GM18873 (cell line): ENCODE measurements around the gene TRAFD1.
"Not testable (repeated sequence)": the region's sequence is repeated elsewhere in the genome, so short reads cannot be mapped to it uniquely, and the experiment has no call there.

ENCODE experiments used
- ATAC-seq: cut with Tn5 transposase; IDR thresholded peaks from one replicate; pipeline ENCODE4 v1.9.1; 2021; ENCODE audit warnings: mild to moderate bottlenecking, moderate library complexity, moderate number of reproducible peaks; ENCODE audit not compliant: unreplicated experiment, low FRiP score

TRAFD1 gene

DNA sequence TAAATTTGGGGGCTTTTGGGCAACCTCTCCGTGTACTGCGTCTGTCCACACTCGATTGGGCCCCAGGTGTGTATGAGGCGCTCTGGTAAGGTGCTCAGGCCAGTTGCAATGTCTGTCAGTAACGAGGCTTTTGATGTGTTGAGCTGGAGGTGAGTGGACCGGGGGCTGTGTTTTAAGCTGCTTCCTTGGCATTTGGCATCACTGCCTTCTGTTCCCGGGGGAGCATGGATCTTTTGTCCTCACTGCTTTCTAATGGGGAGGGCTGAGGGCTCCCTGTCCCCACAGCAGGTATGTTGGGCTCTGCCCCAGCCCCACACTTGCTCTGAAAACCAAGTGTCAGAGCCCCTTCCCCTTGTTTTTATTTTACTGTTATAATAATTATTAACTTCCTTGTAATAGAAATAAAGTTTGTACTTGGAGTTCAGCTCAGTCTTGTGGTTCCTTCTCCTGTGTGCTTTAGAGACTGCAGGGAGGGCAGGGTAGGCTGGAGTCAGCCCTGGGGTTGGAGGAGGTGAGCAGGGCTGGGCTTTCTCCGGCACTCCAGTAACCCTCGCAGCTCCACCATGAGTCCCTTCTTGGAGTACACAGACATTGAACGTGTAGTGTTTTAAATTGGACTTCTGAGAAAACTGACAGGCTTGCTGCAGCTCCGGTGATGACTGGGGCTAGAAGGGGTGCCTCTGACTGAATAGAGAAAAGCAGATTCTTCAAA is 28.0 kb downstream of the TRAFD1 start:
- no peak for ATAC-seq

DNA sequence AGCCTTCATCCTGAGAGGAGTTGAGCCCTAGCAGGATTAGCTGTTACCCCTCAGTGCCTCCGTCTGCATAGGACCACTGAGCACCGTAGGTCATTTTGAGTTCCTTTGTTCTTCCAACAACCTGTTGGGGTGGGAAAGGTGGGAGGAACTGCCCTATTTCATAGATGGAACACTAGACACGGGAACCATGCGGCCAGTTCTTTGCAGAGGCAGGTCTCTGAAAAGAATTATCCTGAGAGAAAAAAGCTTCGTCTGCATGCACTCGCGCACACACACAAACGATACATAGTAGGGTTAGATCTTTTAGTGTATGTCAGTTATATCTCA is 28.5 kb downstream of the TRAFD1 start:
- ATAC-seq = no peak

DNA sequence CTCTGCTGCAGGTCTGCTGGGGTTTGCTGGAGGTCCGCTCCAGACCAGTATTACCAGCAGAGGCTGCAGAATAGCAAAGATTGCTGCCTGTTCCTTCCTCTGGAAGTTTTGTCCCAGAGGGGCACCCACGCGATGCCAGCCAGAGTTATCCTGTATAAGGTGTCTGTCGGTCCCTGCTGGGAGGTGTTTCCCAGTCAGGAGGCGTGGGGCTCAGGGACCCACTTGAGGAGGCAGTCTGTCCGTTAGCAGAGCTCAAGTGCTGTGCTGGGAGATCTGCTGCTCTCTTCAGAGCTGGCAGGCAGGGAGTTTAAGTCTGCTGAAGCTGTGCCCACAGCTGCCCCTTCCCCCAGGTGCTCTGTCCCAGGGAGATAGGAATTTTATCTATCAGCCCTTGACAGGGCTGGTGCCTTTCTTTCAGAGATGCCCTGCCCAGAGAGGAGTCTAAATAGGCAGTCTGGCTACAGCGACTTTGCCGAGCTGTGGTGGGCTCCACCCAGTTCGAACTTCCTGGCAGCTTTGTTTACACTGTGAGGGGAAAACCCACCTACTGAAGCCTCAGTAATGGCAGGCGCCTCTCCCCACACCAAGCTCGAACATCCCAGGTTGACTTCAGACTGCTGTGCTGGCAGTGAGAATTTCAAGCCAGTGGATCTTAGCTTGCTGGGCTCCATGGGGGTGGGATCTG is 33.2 kb downstream of the TRAFD1 start:
- ATAC-seq = not testable (repeated sequence)

DNA sequence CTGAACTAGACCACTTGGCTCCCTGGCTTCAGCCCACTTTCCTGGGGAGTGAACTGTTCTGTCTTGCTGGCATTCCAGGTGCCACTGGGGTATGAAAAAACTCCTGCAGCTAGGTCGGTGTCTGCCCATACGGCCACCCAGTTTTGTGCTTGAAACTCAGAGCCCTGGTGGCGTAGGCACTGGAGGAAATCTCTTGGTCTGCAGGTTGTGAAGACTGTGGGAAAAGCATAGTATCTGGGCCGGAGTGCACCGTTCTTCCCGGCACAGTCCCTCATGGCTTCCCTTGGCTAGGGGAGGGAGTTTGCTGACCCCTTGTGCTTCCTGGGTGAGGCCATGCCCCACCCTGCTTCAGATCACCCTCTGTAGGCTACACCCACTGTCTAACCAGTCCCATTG is 33.8 kb downstream of the TRAFD1 start:
- no peak for ATAC-seq

DNA sequence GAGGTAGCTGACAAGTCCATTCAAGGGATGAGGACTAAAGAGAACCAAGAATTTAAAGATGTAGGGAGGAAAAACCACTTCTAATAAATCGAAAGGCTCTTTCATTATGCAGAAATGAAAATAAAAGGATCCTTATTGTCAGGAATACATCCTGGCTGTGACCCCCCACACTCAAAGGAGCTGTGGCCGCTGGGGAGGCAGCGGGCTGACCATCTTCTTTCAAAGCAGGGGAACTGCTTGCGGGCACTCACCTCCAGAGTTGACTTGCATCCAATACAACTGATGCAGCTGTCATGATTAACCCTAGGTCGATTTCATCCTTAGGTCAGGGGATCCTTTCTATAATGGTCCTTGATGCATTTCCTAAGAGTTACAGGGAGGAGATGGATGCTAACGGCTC is 35.3 kb downstream of the TRAFD1 start:
- ATAC-seq = no peak

DNA sequence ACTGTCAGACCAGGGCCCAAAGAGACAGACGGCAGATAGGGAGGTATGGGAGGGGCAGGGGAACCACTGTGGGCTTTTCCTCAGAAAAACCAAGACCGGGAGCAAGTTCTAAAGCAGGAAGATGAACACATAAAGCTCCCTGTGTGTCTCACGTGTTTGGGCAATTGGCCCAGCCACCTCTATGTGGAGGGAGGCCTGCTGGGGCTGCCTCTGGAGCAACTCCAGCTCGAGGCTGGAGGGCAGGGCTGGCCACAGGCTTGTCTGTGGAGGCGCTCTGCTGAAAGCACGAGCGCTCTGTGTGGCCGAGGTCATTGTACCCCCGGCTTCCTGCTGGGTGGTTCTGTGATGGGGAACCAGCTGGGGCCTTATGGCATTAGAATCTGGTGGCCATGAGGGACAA is 36.4 kb downstream of the TRAFD1 start:
- no peak for ATAC-seq

DNA sequence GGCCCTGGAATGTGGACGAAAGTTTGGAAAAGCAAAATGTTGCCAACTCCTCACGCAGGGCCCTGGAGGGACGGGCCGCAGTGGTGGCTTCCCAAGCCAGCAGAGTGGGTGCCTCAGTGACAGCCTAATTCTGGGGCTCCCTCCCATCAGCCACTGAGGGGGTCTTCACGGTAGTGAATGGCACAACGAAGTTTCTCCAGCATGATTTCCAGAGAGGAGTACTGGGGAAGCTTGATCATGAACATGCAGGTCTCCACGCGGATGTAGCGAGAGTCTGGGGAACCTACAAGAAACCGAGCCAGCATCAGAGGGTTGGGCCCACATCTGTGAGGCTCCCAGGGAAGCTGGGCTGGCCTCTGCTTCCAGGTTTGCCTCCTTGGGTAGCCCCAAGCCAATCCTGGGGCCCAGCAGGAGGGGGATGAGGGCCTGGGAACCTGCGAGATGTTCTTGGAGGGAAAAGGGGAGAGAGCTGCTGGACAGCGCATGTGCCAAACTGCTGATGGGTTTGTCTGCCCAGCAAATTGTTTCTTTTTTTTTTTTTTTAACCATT is 37.0 kb downstream of the TRAFD1 start:
- no peak for ATAC-seq

DNA sequence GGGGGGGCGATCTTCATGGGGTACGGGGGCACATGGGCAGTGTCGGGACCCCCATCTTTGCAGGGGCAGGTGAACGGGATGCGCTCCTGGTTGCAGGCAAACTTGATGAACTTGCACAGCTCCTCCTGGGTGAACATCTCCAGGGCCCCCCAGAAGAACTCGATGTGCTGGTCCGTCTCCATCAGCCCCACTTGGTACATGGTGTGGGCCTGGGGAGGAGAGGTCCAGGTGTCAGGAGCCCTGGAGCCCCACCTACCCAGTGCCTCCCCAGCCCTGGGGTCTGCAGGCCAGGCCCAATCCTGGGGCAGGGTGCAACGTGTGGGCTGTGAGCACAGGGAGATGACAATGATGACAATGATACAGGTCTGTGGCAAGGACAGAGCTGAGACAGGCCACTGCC is 37.7 kb downstream of the TRAFD1 start:
- no peak for ATAC-seq

DNA sequence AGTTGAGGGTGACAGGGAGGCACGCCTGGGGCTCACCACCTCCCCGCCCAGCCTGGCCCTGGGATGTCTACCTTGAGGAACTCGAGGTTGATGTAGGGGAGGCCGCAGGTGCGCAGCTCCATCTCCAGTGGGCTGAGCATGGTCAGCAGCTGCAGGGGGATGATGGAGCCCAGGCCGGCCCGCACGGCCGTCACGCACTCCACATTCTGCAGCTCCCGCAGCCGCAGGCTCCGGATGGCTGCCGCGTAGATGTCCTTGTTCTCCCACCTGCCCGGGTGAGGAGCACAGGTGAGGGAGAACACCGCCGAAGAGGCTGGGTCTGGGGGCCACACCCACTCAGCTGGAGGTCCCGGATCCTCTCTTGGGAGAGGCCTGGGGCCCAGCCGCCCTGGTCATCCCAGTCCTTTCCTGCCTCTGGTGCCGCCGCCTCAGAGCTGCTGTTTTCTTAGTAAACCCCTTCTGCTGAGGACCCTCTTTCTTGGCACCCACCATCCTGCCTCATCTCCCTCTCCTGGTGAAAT is 38.2 kb downstream of the TRAFD1 start:
- no peak for ATAC-seq

DNA sequence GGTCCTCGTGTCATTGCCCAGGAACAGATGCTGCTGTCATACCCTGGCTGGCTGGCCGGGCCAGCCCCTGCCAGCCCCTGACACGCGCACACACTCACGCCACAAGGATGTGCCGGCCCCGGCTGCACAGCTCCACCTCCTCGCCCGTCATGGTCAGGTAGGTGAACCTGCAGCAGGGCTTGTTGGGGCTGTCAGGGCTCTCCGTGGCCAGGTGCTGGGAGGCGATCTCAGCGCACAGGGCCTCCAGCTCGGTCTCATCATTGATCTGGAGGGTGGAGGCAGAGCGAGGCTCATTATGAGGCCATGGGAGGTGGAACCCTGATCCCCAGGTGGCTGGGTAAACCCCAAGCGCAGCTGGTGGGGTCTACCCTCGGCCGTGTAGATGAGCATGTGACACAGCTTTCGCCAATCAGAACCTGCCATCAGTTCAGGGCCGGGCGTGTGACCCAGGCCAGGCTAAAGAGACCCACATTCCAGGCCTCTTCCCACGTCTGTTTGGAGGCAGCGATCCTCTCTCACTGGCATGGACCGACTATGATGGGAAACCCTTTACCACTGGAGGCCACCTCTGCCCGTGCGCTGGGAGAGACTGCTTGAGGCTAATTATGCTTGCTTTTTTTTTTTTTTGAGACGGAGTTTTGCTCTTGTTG is 38.8 kb downstream of the TRAFD1 start:
- ATAC-seq = no peak

DNA sequence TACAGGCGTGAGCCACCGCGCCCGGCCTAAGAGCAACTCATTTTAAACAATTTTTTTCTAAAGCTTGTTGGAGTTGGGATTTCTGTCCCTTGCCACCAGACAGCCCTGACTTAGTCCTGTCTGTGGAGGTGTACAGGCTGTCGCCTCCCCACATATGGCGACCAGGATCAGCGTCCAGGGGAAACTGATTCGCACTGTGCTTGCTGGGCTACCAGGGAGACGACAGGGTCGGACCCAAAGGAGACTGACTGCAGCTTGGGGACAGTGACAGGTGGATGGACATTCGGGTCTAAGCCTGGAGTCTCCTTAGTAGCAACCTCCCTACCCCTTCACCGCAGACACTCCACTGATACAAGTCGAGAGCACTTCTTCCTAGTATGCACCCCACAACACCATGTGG is 40.3 kb downstream of the TRAFD1 start:
- ATAC-seq = no peak

DNA sequence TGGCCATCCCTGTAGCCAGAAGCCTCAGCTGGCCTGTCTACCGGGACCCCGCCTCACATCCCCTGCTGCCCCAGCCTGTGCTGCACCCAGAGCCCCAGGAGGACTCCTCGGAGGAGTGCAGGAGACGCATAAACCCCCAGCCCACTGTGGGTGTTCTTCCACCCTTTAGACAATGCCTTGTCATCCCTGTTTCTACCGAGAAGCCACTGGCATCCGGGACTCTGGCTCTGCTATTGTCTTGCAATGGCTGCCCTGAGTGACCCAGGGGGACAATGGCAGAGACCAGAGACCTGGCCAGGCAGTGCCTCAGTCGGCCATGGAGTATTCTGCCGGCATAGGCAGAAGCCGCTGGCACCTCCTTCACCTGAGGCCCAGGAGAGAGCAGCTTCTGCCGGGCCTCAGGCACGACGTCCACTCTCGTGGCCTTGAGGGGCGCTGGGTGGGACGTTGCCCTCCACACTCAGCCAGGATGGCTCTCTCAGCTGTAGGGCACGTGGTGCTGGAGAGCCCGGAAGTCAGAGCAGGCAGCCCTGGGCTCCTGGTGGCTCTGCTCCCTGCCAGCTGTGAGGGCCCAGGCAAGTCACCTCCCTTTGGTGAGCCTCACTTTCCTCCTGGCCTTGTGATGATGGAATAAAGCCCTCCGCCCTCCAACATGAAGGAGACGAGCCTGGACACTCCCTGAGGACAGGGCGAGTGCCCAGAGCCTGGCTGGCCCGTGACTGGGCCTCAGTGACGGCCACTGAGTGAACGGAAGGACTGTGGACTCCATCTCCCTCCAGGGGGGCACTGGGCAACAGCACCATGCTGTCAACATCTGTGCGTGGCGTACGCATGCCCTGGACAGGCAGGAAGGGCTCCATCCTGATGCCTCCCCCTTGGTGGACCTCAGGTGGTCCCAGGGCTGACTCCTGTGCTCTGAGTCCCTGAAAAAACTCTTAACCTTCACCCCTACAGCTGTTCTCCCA is 41.0 kb downstream of the TRAFD1 start:
- ATAC-seq = no peak

DNA sequence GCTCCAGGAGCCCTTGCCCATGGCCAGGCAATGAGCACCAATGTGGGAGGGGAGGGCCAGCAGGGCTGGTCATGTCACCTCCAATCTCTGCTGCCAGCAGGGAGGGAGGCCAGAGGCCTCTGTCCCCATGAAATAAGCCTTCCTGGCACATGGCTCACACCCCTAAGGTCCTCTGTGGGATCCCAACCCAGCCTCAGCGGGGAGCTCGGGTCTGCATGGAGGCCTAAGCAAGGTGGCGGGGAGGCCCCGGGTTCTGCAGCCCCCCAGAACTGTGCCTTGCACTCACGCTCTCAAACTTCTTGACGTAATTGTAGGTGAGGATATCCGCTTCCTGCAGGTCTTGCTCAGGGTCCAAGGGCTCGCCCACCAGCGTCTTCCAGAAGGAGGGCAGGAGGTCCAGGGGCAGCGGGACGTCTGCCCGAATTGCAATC is 41.7 kb downstream of the TRAFD1 start:
- ATAC-seq = no peak

DNA sequence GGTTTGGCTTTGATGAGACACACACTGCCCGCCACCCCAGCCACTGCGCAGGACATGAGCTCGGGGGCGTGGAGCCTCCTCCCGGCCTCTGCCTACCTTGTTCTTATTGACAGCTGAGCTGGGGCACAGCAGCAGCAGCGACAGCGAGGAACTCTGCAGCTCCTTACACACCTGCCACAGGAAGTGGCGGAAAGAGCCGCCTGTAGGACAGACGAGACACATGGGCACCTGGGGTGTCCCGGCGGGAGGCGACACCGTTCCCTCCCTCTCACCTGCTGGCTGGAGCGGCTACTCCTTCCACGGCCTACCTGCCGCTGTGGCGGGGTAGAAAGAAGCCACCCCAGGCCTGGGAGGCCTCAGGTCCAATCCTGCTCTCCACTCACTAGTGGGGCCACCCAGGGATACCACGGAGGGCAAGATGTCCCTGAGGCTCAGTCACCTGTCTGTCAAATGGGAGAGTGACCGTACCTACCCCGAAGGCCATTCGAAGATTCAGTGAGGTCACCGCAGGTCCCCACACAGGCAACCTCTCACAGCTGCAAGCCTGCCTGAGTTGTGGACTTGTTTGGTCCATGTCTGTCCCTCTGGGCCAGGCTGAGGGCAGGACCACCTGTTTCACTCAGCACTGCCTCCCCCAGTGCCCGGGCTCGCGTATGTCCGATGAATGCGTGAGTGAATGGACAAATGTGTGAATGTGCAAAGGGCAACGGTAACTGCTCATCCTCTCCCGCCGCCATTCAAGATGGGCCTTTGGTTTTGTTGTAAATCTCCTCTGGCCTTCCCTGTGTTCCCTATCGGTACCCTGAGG is 42.6 kb downstream of the TRAFD1 start:
- no peak for ATAC-seq

DNA sequence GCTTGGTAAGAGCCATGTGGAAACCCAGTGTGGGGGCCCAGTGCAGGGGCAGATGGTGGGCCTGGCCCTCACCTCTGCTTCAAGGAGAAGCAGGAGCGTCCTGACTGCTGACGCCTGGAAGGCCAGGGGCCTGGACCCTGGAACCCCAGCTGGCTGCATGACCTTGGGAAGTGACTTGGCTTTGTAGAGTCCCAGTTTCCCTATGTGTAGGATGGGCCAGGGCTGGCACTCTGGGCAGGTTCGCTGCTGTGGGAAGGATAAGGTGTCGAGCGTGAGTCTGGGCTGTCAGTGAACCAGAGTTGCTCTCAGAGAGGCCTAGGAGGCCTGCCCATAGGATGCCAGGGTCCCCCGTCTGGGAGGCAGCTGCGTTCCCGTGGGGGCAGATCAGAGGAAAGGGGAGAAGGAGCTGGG is 43.2 kb downstream of the TRAFD1 start:
- ATAC-seq = no peak

DNA sequence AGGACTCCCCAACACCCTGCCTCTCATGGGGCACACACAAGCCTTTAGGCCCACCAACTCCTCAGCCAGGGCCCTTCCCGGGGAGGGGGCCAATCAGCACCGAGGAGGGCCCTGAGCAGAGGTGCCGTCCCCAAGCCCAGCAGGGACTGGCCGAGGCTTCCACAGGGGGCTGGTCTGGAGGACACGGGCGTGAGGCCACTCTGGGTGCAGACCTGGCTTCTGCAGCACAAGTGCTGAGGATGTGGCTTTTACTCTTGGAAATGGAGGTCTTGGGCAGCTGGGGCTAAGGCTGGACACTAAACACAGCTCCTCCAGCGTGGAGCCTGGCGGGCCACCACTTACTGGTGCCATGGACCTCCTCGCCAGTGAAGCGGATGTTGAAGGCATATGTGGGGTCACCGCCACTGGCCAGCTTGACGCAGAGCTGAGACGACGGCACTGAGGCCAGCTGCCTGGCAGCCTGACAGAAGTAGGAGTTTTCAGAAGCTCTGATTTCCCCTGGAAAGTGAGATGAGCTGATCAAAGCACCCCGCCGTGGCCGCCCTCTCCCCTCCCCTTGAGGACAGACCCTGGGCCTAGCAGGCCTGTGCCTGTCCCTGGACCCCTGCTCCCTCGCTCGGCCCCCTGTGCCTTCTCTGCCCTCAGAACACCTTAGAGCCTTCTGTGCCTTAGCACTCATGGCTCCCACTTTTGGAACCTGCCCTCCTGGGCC is 44.0 kb downstream of the TRAFD1 start:
- no peak for ATAC-seq

DNA sequence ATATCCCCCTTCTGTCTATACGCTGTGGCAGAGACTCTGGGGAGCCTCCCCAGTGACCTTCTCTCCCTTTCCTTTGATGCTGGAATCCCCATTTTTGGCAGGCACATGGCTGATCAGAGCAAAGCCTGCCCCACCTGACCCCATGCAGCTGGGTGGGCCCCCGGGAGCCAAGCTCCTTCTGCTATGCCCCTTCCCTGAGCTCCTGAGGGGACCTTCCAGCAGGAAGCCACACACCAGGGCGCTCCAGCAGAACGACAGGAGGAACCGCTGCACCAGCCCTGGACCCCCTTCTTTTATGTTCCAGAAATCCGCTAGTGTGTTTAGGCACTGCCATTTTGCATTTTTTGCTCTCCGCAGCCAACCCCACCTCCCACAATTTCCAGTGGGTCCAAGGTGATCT is 44.6 kb downstream of the TRAFD1 start:
- no peak for ATAC-seq

DNA sequence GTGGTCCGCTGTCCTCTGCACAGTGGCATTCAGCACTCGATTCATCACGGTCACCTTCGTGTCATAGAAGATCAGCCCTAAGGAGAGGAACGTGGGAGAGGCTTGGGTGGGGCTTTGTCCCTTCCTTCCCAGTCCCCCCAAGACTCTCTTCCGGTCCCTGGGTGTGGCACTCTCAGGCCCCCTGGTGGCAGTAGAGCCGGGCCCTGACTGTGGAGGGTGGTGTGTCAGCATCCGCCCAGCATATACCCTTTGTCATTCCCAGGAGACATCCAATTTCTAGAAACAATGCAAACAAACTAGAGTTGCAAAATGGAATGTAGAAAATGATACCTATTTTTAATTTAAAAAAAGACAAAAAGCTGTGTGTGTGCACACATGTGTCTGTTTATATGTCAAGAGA is 45.0 kb downstream of the TRAFD1 start:
- no peak for ATAC-seq
